Measurements from ENCODE around the gene KISS1. TPM values are rescaled to one million over a fixed set of nuclear protein-coding genes. Genes with fewer than 3 reads are reported as not detected.

The KISS1 gene
- total RNA-seq, 2 donors from 2014 or later = not detected

DNA sequence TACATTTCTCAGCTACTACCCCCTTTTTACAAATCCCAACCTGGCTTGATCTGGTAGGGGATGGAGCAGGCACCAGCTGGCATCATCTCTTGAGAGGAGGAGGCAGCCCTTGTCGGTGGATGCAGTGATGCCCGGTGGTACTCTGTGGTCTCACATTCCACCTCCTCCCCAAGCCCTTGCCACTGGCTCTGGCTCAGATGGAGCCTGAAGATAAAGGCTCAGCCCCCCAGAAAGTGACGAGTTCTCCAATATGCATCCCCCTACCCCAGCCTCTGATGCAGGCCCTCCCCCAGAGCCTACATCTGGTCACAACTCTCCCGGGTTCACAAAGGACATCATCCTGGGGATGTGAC is 21.3 kb upstream of the KISS1 start:
- no peak overlapping the region for H3K4me3 ChIP-seq
- H3K9me3 ChIP-seq = no peaks in the 10 kb centered on the region
- no peak for ATAC-seq
- H3K36me3 ChIP-seq (replicated peaks in 1 of 2; ENCODE audit: insufficient read depth in 1 of 2, low read depth in 2 of 2) = no peaks in the 10 kb centered on the region
- H3K4me1 ChIP-seq = peaks cover 18% of the 10 kb centered on the region
- intact Hi-C loops (cut with DNase I) = no loop called here
- WGBS, 2 donors = 53 to 60% methylated on average over 4 of the region's 4 CpGs
- no peak for TF ChIP-seq CTCF (IDR thresholded peaks at IDR 0.05)
- no peak for TF ChIP-seq POLR2A (IDR thresholded peaks at IDR 0.05)
- no peak overlapping the region for H3K27ac ChIP-seq
- H3K27me3 ChIP-seq = no peaks in the 10 kb centered on the region
- no peak for DNase-seq

- Histone ChIP-seq H3K4me1 (peaks cover 23% of the 10 kb centered on the region), H3K9me3 (no peaks in the 10 kb centered on the region), H3K27ac (no peak overlapping the region), H3K4me3 (no peak overlapping the region), H3K27me3 (no peaks in the 10 kb centered on the region), H3K36me3 (replicated peaks in 1 of 2; ENCODE audit: insufficient read depth in 1 of 2, low read depth in 2 of 2) (no peaks in the 10 kb centered on the region)
- TF ChIP-seq CTCF (IDR thresholded peaks at IDR 0.05) (no peak), POLR2A (IDR thresholded peaks at IDR 0.05) (no peak)
- intact Hi-C loops (cut with DNase I) = no loop called here
- WGBS, 2 donors = 71 to 83% methylated on average over 6 to 11 of the region's 11 CpGs
- DNase-seq = no peak
- no peak for ATAC-seq
Measured at GRCh38 chr1:204216880-204217647, 20.8 kb upstream of the KISS1 start.

GRCh38 chr1:204216236-204216635 is 19.9 kb upstream of the KISS1 start:
- ATAC-seq = no peak
- intact Hi-C loops (cut with DNase I) = no loop called here

GRCh38 chr1:204213668-204214662 is 17.7 kb upstream of the KISS1 start, which contains the start of gene GOLT1A:
Gene GOLT1A, minus strand, starts transcription at chr1:204213988. Its CDS starts 82 bp downstream, at chr1:204213906.
- intact Hi-C loops (cut with DNase I) = no loop called here
- 11 to 26% methylated on average over 17 to 41 of the region's 41 CpGs for WGBS, 2 donors
- no peaks in the 10 kb centered on the region for H3K27me3 ChIP-seq
- H3K27ac ChIP-seq = peak within 1 kb of the TSS in 3 of 4 donors; percentile 61 to 82 (median 78)
- TF ChIP-seq CTCF (IDR thresholded peaks at IDR 0.05) (peak in 6 of 7 experiments; percentile 27 to 75 (median 54)), POLR2A (IDR thresholded peaks at IDR 0.05) (peak in 2 of 3 donors; percentile 59 to 62)
- H3K4me1 ChIP-seq = peaks cover 26% of the 10 kb centered on the region
- ATAC-seq = peak; percentile 97
- H3K9me3 ChIP-seq = no peaks in the 10 kb centered on the region
- DNase-seq = peak; percentile 94 to 95 (median 94)
- H3K4me3 ChIP-seq = no peak within 1 kb of the TSS
- no peaks in the 10 kb centered on the region for H3K36me3 ChIP-seq (replicated peaks in 1 of 2; ENCODE audit: insufficient read depth in 1 of 2, low read depth in 2 of 2)

More at GRCh38 chr1:204216236-204216635, 19.9 kb upstream of the KISS1 start:
- Histone ChIP-seq H3K4me3 (no peak overlapping the region), H3K4me1 (peaks cover 26% of the 10 kb centered on the region), H3K9me3 (no peaks in the 10 kb centered on the region), H3K36me3 (replicated peaks in 1 of 2; ENCODE audit: insufficient read depth in 1 of 2, low read depth in 2 of 2) (no peaks in the 10 kb centered on the region), H3K27me3 (no peaks in the 10 kb centered on the region), H3K27ac (no peak overlapping the region)
- TF ChIP-seq POLR2A (IDR thresholded peaks at IDR 0.05) (no peak), CTCF (IDR thresholded peaks at IDR 0.05) (no peak)
- 76% methylated on average over 4 of the region's 4 CpGs for WGBS, 2 donors
- no peak for DNase-seq

Data from body of pancreas (tissue), 4 donors.